GM18517 (cell line): ENCODE results near the gene FNDC5.

Source experiments
- ATAC-seq: cut with Tn5 transposase; IDR thresholded peaks from one replicate; pipeline ENCODE4 v1.9.1; 2021; ENCODE audit warnings: mild to moderate bottlenecking, moderate library complexity; ENCODE audit not compliant: unreplicated experiment

The FNDC5 gene

DNA sequence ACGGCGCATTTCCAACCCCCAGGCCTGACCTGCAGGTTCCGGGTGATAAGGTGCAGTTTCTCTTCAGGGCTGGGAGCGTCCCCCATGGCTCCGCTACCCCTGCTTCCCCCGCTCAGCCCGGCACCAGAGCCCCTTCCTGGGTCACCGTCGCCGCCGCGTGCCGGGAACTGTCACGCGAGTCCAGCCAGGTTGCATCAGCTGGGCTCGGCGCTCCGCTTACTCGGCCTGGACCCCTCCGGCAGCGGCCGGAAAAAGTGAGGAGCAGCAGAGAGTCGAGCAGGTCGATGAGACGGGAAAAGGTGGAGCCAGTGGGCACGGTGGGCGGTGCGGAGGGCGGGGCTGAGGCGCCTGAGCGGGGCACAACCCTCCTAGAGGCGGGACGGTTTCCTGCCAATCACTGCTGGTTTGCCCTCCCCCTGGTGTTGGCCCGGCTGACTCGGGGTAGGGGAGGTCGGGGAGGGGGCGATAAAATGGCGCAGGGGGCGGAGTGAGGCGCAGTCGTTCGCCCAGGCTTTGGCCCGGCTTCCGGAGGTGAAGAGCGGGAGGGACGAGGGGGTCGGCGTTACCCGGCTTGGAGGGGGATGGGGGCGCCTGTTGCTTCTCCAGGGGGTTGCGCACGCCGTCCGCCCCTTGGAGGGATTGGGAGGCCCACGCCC, 53.4 kb downstream of the FNDC5 start, which contains the start of the genes S100PBP and YARS1:
S100PBP (plus strand) TSS at position 495 of the 656 bp plus-strand sequence. CDS start 8,447 bp downstream, outside the sequence.
YARS1 (minus strand) TSS at position 200 of the 656 bp plus-strand sequence; CDS start at position 86, 114 bp downstream.
- peak; percentile 79 for ATAC-seq

DNA sequence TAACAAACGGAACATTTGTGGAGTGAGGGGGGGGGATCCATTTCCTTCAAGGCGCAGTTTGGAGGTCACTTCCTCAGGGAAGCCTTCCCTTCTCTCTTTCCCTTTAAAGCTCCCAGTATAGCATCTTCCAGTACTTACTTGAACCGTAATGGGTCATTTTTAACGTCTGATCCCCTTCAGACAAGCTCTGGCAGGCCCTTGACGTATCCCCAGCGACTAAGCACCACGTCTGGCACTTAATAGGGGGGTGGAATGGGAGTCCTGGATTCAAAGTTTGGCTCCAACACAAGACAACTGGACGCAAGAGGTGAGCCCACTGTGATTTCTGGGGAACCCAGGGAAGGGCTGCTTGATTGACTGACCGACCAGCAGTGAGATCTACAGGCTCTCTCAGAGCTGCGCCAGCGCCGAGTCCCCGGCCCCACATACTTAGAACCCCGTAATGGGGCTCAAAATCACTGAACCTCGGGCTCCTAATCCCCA, 54.0 kb downstream of the FNDC5 start:
- ATAC-seq: no peak

DNA sequence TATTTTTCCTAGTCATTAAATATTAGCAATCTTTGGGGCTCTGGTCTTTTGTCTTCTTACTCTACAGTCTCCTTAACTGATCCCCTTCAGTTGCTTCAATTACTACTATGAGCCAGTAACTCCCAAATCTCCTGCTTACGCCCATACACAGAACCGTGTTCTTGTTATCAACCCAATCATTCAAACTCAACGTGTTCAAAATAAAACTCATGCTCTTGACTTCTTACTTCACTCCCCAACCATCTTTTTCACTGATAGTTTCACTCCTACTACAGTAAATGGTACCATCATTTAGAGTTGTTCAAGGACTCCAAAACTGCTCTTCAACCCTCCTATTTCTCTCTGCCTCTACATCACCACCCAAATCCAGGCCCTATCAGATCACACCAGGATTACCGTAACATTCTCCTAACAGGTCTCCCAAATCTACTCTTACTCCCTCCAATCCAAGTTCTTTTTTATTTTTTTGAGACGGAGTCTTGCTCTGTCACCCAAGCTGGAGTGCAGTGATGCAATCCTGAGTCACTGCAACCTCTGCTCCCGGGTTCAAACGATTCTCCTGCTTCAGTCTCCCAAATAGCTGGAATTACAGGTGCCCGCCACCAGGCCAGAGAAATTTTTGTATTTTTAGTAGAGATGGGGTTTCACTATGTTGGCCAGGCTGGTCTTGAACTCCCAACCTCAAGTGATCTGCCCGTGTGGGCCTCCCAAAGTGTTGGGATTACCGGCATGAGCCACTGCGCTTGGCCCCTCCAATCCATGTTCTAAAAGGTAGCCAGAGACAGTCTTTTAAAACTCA, 56.6 kb downstream of the FNDC5 start:
- ATAC-seq: no peak
